Skin epidermis (tissue), 12 donors: Measurements from ENCODE around the gene OR8G5.

Source experiments
- H3K27ac ChIP-seq, 21 experiments: fragments of 200-600 bp; sonication (generic) in 11 of 21; one replicate each; pipeline ENCODE4 v1.5.0; 2020; ENCODE audit warnings: mild to moderate bottlenecking in 3 of 21, inconsistent platforms in 2 of 21, moderate library complexity in 2 of 21
- H3K4me3 ChIP-seq, 7 experiments: fragments of 200-600 bp; sonication (generic) in 2 of 7; one replicate each; pipeline ENCODE4 v1.5.0; 2020; ENCODE audit warnings: inconsistent platforms in 2 of 7, mild to moderate bottlenecking in 2 of 7, moderate library complexity in 1 of 7

The OR8G5 gene

DNA sequence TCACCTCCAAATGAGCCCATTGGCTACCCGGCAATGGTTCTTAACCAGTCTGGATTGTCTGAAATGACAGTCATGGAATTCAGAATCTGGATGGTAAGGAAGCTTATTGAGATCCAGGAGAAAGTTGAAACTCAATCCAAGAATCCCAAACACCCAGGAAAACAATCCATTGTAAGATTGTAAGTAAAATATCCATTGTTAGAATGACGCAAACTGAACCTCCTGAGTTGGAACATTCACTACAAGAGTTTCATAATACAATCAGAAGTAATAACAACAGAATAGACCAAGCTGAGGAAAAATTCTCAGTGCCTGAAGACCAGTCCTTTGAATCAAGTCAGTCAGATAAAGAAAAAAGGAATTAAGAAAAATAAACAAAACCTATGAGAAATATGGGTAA lies 22.1 kb downstream of the OR8G5 start:
- Histone ChIP-seq H3K4me3 (no peak overlapping the region), H3K27ac (no peak overlapping the region)

DNA sequence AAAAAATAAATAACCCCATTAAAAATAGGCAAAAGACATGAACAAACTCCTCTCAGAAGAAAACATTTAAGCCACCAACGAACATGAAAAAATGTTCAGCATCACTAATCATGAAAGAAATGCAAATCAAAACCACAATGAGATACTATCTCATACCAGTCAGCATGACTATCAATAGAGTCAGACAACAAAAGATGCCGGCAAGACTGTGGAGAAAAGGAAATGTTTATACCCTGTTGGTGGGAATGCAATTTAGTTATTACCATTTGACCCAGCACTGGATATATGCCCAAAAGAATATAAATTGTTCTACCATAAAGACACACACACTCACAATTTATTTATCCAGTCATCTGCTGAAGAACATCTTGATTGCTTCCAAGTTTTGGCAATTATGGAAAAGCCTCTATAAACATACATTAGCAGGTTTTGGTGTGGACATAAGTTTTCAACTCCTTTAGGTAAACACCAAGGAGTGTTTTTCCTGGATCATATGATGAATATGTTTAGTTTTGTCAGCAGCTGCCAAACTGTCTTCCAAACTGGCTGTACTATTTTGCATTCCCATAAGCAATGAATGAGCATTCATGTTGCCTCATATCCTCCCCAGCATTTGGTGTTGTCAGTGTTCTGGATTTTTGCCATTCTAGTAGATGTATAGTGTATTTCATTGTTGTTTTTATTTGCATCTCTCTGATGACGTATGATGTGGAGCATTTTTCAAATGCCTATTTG lies 29.6 kb downstream of the OR8G5 start:
- Histone ChIP-seq H3K4me3 (no peak overlapping the region), H3K27ac (peak overlapping the region in 1 of 21 experiments; percentile 11)

DNA sequence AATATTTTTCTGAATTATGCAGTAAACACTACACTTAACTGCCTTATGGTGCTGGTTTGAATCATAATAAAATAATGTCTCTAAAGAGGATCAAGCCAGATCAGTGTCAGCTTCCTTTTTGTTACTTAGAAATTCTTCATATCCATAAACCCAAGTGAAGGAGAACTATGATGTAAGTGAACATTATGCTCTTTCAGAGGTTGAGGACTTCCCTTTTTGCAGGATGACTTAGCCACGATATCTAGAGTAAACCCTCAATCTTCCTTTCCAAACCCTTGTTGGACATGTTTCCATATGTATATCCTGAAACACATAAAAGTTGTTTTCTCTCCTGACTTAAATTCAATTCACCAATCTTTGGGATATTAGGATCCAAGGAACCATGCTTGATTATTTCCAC lies 38.5 kb downstream of the OR8G5 start:
- Histone ChIP-seq H3K27ac (no peak overlapping the region), H3K4me3 (no peak overlapping the region)

DNA sequence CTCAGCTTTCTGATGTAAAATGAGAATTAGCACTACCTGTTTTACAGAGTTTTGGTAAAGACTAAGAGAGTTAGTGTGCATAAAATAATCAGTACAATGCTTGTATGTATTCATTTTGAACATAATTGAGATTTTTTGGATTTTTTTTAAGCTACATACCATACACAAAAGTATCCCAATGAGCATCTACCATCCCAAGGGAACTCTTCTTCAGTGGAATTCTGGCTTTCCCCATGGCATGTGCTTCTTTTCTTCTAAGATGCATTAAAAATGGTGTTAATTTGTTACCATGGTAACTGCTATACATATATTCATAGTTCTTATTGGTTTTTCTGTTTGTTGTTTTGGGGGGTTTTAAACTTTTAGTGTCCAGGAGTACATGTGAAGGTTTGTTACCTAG lies 39.8 kb downstream of the OR8G5 start:
- Histone ChIP-seq H3K27ac (no peak overlapping the region), H3K4me3 (no peak overlapping the region)

DNA sequence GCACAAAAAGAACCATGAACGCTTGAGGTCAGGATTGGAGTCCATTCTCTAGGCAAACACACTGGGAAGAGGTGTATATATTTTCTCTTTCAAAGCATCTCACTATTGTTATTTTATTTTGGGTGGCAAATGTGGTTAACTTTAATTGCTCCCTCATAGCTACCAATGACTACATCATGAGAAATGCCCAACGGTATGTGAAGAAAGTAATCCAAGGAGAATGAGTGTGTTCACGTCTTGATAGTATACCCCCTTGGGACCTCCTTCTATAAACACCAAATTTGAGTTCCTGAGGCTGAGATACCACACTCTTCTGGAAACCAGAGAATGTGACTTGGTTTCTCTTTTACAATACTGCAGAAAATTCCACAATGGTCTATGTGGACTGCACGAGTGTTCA lies 41.7 kb downstream of the OR8G5 start:
- Histone ChIP-seq H3K27ac (no peak overlapping the region), H3K4me3 (no peak overlapping the region)

DNA sequence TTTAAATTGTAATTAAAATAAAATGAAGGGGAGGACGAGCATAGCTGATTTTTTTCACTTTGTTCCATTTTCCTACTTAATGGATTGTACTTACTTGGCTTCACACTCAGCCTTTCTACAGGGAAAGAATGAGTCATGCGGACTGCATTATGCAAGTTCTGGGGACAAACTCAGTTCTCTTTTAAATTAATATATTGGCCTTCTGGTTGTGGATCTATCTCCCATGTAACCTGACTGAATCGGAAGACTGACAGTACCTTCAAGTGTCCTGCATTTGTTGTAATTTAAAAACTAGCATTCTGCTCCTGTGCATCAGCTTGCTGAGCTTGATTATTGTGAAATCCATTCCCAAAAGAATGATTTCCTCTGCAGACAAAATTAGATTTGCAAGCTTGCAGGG lies 45.4 kb downstream of the OR8G5 start:
- Histone ChIP-seq H3K4me3 (no peak overlapping the region), H3K27ac (no peak overlapping the region)

DNA sequence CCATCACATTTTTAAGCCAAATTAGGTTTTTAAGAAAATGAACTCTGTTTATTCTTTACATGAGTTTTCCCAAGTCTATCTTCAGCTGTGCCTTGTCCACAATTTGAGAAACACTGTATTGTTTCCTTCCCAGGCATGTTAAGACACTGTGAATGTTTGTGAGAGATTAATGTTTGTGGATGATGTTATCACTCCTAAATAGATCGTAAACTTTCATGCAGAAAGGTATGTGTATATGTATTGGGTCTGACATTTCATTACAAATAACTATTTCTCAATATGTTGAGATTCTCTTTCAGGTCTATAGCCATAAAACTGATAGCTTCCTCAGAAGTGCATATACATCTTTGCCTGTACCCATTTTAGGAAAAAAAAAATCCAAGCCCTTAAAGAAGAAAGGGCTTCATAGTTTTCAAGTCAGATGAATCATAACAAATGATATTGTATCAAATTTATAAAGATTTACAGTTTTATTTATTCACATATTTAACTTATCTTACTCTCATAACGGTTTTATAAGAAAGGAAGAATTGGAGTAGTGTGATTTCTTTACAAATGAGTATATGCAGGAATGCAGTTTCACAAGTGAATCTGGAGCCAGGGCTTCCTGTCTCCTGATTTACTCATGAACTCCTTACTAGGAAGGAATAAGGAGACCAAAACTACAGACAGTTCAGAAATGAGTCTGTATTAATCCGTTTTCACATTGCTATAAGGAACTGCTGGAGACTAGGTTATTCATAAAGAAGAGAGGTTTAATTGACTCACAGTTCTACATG lies 46.4 kb downstream of the OR8G5 start:
- H3K27ac ChIP-seq = no peak overlapping the region
- H3K4me3 ChIP-seq = no peak overlapping the region

DNA sequence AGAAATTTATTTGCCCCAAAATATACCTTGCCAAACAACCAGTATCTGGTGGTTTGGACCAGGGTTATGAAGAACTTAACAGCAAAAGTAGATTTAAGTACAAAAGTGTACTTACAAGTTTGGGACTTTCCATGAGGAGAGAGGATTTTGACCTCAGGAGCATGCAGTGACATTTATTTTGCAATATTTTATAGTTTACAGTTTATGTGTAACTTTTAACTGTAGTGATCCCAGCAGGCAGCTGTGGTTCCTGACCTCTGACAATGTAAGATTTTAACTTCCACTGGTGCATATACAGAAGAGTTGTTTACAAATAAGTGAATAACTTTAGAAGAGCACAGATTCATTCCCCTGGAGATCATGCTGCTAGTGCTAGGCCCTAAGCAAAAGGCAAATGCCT lies 50.9 kb downstream of the OR8G5 start:
- no peak overlapping the region for H3K27ac ChIP-seq
- no peak overlapping the region for H3K4me3 ChIP-seq

DNA sequence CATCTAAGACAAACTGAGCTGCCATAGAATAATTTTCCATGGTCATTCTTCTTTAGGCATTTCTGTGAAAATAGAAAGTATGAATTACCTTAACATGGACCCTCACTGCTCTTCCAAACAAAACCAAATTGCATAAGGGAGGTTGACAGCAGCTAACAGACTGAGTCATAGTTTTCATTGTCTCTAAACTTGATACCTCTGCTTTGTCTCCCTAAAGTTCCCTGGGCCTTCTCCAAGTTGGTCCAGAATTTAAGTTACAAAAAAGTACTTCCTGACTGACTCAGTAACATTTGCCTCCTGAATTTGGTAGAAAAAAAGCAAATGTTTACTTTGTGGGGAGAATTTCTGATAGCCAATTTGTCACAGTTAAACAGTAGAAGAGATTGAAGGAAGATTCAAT lies 54.5 kb downstream of the OR8G5 start:
- Histone ChIP-seq H3K27ac (no peak overlapping the region), H3K4me3 (no peak overlapping the region)

DNA sequence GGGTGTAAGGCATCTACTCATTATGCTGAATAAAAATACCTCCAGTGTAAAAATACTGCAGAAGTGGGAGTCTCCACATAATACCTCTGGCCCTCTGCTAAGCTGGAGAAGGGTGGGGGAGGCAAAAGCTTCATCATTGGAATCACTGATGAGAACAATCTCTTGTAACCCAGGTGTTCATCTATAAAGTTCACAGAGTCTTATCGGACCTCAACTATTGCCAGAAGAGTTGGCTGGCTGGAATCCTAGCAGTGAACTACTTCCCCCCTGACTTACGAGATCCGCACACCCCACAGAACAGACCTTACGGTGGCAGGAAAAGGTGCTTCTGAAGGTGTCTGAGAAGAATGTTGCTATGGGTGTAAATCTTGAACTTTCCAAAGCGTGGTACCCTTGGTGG lies 55.1 kb downstream of the OR8G5 start:
- Histone ChIP-seq H3K4me3 (no peak overlapping the region), H3K27ac (no peak overlapping the region)

DNA sequence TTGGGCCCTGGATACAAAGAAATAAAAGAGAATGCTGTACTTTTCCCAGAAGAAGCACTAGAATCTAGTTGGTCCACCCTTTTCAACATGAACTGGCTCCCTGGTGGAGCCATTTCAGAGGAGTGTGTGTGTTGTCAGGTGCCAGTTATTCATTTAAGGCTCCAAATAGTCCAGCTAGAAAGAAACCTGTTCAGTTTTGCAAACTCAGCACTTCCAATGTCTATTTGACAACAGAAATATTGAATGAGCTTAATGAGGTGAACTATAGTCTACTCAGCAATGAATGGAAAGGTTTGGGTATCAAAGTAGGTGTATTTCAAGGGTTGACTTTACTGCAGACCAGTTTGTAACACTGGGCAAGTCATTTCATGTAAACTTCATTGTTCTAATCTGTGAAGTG lies 55.5 kb downstream of the OR8G5 start:
- H3K27ac ChIP-seq = no peak overlapping the region
- no peak overlapping the region for H3K4me3 ChIP-seq

DNA sequence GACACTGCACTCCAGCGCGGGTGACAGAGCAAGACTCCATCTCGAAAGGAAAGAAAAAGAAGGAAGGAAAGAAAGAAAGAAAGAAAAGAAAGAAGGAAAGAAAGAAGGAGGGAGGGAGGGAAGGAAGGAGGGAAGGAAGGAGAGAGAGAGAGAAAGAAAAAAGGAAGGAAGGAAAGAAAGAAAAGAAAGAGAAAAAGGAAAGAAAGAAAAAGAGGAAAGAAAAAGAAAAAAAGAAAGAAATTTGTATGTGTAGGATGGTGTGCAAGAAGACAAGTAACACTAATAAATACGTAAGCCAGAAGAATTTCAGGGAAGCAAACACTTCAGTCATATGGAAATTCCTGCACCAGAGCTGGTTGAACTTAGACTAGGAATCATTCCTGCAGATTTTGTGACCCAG lies 57.0 kb downstream of the OR8G5 start:
- no peak overlapping the region for H3K27ac ChIP-seq
- H3K4me3 ChIP-seq = no peak overlapping the region

DNA sequence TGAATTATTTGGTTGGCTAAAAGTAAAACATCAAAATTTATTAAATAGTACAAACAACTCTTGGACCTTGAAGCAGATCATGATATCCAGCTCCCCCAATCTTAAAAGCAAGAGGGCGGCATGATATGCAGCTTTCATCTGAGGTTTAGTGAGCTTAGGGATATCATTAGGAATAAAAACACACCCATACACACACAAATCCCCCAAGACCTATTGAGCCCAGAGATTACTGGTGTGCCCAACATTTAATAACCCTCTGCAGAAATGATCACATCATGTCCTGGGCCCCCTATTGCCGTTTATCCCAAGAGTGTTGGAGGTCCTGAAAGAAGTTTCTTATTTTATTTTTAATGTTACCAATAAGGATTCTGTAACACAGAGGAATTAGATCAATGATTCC lies 57.7 kb downstream of the OR8G5 start, which contains the start of gene OR8D1:
Gene OR8D1 (minus strand): TSS at position 101 of the 400 bp plus-strand sequence. CDS start 3,183 bp downstream, outside the sequence.
- no peak within 1 kb of the TSS for H3K4me3 ChIP-seq
- H3K27ac ChIP-seq = no peak within 1 kb of the TSS

DNA sequence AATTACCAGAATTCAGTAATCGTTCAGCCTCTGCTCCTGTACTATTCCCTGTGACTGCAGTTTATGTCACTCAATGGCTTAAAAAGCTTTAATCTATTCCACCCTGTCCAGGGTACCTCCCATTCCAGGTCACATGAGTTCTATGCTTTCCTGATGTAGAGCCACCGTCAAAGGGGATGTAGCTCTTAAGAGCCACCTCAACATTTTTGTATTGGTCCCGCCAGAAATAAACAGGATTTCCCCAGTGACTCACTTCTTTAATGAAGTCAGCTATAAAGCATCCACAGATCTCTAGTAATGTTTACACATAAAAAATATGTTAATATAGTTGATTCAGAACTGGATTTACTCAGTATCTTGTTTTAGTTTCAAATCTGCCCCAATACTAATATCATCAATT lies 58.9 kb downstream of the OR8G5 start:
- Histone ChIP-seq H3K4me3 (no peak overlapping the region), H3K27ac (no peak overlapping the region)
